GM21723 (cell line): ENCODE results near the gene HOXA1.
"Not testable (repeated sequence)": the region's sequence is repeated elsewhere in the genome, so short reads cannot be mapped to it uniquely, and the experiment has no call there.

ENCODE experiments used
- ATAC-seq: cut with Tn5 transposase; IDR thresholded peaks from one replicate; pipeline ENCODE4 v1.9.1; 2021; ENCODE audit warnings: mild to moderate bottlenecking, moderate library complexity; ENCODE audit not compliant: unreplicated experiment

Gene HOXA1

GRCh38 chr7:27062946-27063345 lies 32.9 kb downstream of the HOXA1 start:
- ATAC-seq: no peak

GRCh38 chr7:27053153-27053552 lies 42.6 kb downstream of the HOXA1 start:
- ATAC-seq: no peak

- ATAC-seq: no peak
These were observed 44.3 kb downstream of the HOXA1 start for GRCh38 chr7:27051451-27051850.

- ATAC-seq: no peak
These were observed 47.4 kb downstream of the HOXA1 start for GRCh38 chr7:27048438-27048837.

- ATAC-seq: no peak
These were observed 48.8 kb downstream of the HOXA1 start for GRCh38 chr7:27046854-27047549.

- not testable (repeated sequence) for ATAC-seq
These were observed 49.8 kb downstream of the HOXA1 start for GRCh38 chr7:27045972-27046371.

GRCh38 chr7:27045066-27045465 lies 50.7 kb downstream of the HOXA1 start:
- ATAC-seq: not testable (repeated sequence)
